ENCODE results near the gene HEATR5B. TPM values are rescaled to one million over a fixed set of nuclear protein-coding genes. Genes with fewer than 3 reads are reported as not detected.

HEATR5B gene
- 1 to 10 TPM; 5.4 to 6.9 (median 6.1) TPM for total RNA-seq
- polyA plus RNA-seq, result 1 to 10 TPM; 3.0 to 4.1 (median 3.2) TPM
- long read RNA-seq, donor 1, partial matches to known transcripts, result 0 of 3 reads
- long read RNA-seq, donor 1, other reads (novel, unspliced or antisense), result 3 of 3 reads
- long read RNA-seq, donor 2, partial matches to known transcripts, result 3 of 4 reads
- long read RNA-seq, donor 2, other reads (novel, unspliced or antisense), result 1 of 4 reads

- intact Hi-C loops (cut with DNase I), result loop anchor here in 1 of 2 donors (5.0 kb wide), 1 partner anchor 148 kb away; the partner anchor contains the start of genes CEBPZ and NDUFAF7
- H3K4me1 ChIP-seq, result peaks cover 17% of the 10 kb centered on the region
- peak within 1 kb of the TSS; percentile 87 for H3K27ac ChIP-seq
- TF ChIP-seq, protein P1, sequence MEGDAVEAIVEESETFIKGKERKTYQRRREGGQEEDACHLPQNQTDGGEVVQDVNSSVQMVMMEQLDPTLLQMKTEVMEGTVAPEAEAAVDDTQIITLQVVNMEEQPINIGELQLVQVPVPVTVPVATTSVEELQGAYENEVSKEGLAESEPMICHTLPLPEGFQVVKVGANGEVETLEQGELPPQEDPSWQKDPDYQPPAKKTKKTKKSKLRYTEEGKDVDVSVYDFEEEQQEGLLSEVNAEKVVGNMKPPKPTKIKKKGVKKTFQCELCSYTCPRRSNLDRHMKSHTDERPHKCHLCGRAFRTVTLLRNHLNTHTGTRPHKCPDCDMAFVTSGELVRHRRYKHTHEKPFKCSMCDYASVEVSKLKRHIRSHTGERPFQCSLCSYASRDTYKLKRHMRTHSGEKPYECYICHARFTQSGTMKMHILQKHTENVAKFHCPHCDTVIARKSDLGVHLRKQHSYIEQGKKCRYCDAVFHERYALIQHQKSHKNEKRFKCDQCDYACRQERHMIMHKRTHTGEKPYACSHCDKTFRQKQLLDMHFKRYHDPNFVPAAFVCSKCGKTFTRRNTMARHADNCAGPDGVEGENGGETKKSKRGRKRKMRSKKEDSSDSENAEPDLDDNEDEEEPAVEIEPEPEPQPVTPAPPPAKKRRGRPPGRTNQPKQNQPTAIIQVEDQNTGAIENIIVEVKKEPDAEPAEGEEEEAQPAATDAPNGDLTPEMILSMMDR (IDR thresholded peaks at IDR 0.05), result no peak
- H3K36me3 ChIP-seq (ENCODE audit: insufficient read depth in 1 of 2, low read depth in 1 of 2), result peaks cover 0 to 49% of the 10 kb centered on the region in 2 donors
- no peaks in the 10 kb centered on the region for H3K9me3 ChIP-seq
- H3K4me3 ChIP-seq, result peak within 1 kb of the TSS; percentile 90
- no peaks in the 10 kb centered on the region for H3K27me3 ChIP-seq (ENCODE audit: insufficient read depth in 3 of 3, low read length in 2 of 3)
- ATAC-seq (peak; percentile 98 to 100 (median 99)), DNase-seq (peak; percentile 91 to 95)
- 0% methylated on average over 73 to 74 of the region's 74 CpGs for WGBS, 3 donors
Observed at GRCh38 chr2:37083873-37084794, at the start of gene HEATR5B, which contains the start of gene GPATCH11. Gene HEATR5B (minus strand): TSS chr2:37084372. CDS start chr2:37083414, 958 bp downstream. Gene GPATCH11 (plus strand): TSS chr2:37084518. CDS start chr2:37088382, 3,864 bp downstream.

DNA sequence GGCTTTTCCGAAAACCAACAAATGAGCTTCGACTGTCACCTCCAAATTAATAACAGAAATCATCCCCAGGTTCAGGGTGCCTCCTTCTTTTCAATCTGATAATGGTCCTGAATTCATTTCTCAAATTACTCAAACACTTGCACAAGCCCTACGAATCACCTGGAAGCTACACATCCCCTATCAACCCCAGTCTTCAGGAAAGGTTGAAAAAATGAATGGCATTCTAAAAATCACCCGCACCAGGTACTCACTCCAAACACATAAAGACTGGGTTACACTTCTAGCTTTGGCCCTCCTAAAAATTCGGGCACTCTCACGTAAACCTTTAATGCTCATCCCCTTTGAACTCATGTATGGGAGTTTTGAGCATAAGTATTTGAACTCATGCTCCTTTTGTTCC lies 48.7 kb upstream of the HEATR5B start:
- no peak overlapping the region for H3K4me3 ChIP-seq
- H3K4me1 ChIP-seq, result no peaks in the 10 kb centered on the region
- TF ChIP-seq, protein P1 (IDR thresholded peaks at IDR 0.05), result no peak
- DNase-seq (no peak), ATAC-seq (no peak)
- H3K36me3 ChIP-seq (ENCODE audit: insufficient read depth in 1 of 2, low read depth in 1 of 2), result peaks cover 4 to 95% of the 10 kb centered on the region in 2 donors
- 93 to 96% (median 94%) methylated on average over 6 of the region's 6 CpGs for WGBS, 3 donors
- H3K27ac ChIP-seq, result no peak overlapping the region
- intact Hi-C loops (cut with DNase I), result no loop called here
- H3K27me3 ChIP-seq (ENCODE audit: insufficient read depth in 3 of 3, low read length in 2 of 3), result no peaks in the 10 kb centered on the region
- no peaks in the 10 kb centered on the region for H3K9me3 ChIP-seq

- no peak overlapping the region for H3K4me3 ChIP-seq
- ATAC-seq, result peak; percentile 75 to 96 (median 84)
- WGBS, 3 donors, result 29 to 48% (median 33%) methylated on average over 2 of the region's 2 CpGs
- intact Hi-C loops (cut with DNase I), result no loop called here
- H3K36me3 ChIP-seq (ENCODE audit: insufficient read depth in 1 of 2, low read depth in 1 of 2), result peaks cover 0 to 56% of the 10 kb centered on the region in 2 donors
- peaks cover 5% of the 10 kb centered on the region for H3K4me1 ChIP-seq
- no peaks in the 10 kb centered on the region for H3K27me3 ChIP-seq (ENCODE audit: insufficient read depth in 3 of 3, low read length in 2 of 3)
- no peak for DNase-seq
- no peaks in the 10 kb centered on the region for H3K9me3 ChIP-seq
- peak overlapping the region; percentile 54 for H3K27ac ChIP-seq
- TF ChIP-seq, protein P1 (IDR thresholded peaks at IDR 0.05), result no peak
Observed at GRCh38 chr2:37125416-37125815, 41.2 kb upstream of the HEATR5B start.

DNA sequence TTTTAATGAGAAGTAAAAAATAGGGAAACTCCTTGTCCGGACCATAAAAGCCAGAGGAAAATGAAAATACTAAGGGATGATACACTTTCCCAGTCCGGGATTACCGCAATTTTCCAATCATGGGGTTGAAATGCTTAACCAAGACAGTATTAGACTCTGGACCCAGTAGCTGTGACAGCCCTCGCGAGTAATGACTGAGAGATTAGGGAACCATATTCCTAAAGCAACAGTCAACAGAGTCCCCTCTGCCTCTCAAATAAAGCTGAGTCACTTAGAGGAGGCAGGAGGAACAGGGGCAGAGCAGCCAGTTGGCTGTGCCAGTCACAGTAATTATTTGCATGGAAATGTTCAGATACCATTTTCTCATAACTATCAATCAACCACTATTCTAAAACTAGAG lies 35.0 kb upstream of the HEATR5B start:
- Histone ChIP-seq H3K27ac (no peak overlapping the region), H3K4me3 (no peak overlapping the region), H3K36me3 (ENCODE audit: insufficient read depth in 1 of 2, low read depth in 1 of 2) (peaks cover 5 to 63% of the 10 kb centered on the region in 2 donors), H3K4me1 (no peaks in the 10 kb centered on the region), H3K27me3 (ENCODE audit: insufficient read depth in 3 of 3, low read length in 2 of 3) (no peaks in the 10 kb centered on the region), H3K9me3 (no peaks in the 10 kb centered on the region)
- TF ChIP-seq, protein P1 (IDR thresholded peaks at IDR 0.05), result no peak
- DNase-seq (no peak), ATAC-seq (no peak)
- WGBS, 3 donors, result 93 to 94% (median 94%) methylated on average over 5 of the region's 5 CpGs
- intact Hi-C loops (cut with DNase I), result no loop called here

All from psoas muscle (tissue), 8 donors.